ENCODE results near the gene GRIK2.
A peak's percentile ranks its signal among the peaks of the same experiment; 100 is the strongest.

GRIK2 gene

GRCh38 chr6:101597693-101598092 is 204.2 kb downstream of the GRIK2 start:
- no peak for TF ChIP-seq CTCF (conservative IDR thresholded peaks at IDR 0.05; ENCODE audit: low read depth, low read length)
- no peak overlapping the region for H3K4me3 ChIP-seq (ENCODE audit: low read length)
- no peak for DNase-seq (ENCODE audit: low read depth)

- DNase-seq (ENCODE audit: low read depth), result no peak
- H3K4me3 ChIP-seq (ENCODE audit: low read length), result no peak overlapping the region
- no peak for TF ChIP-seq CTCF (conservative IDR thresholded peaks at IDR 0.05; ENCODE audit: low read depth, low read length)
Observed at GRCh38 chr6:101605426-101605825, 211.9 kb downstream of the GRIK2 start.

- peak; percentile 76 for DNase-seq (ENCODE audit: low read depth)
- TF ChIP-seq CTCF (conservative IDR thresholded peaks at IDR 0.05; ENCODE audit: low read depth, low read length), result no peak
- H3K4me3 ChIP-seq (ENCODE audit: low read length), result no peak overlapping the region
Observed at GRCh38 chr6:101605874-101606273, 212.4 kb downstream of the GRIK2 start.

- H3K4me3 ChIP-seq (ENCODE audit: low read length), result no peak overlapping the region
- no peak for TF ChIP-seq CTCF (conservative IDR thresholded peaks at IDR 0.05; ENCODE audit: low read depth, low read length)
- no peak for DNase-seq (ENCODE audit: low read depth)
Observed at GRCh38 chr6:101607111-101607690, 213.7 kb downstream of the GRIK2 start.

- no peak for DNase-seq (ENCODE audit: low read depth)
- no peak for TF ChIP-seq CTCF (conservative IDR thresholded peaks at IDR 0.05; ENCODE audit: low read depth, low read length)
- no peak overlapping the region for H3K4me3 ChIP-seq (ENCODE audit: low read length)
Observed at GRCh38 chr6:101608703-101609102, 215.2 kb downstream of the GRIK2 start.

GRCh38 chr6:101613556-101613955 is 220.0 kb downstream of the GRIK2 start:
- DNase-seq (ENCODE audit: low read depth), result no peak
- TF ChIP-seq CTCF (conservative IDR thresholded peaks at IDR 0.05; ENCODE audit: low read depth, low read length), result no peak
- no peak overlapping the region for H3K4me3 ChIP-seq (ENCODE audit: low read length)

- peak; percentile 98 for DNase-seq (ENCODE audit: low read depth)
- no peak overlapping the region for H3K4me3 ChIP-seq (ENCODE audit: low read length)
- no peak for TF ChIP-seq CTCF (conservative IDR thresholded peaks at IDR 0.05; ENCODE audit: low read depth, low read length)
Observed at GRCh38 chr6:101614774-101615173, 221.3 kb downstream of the GRIK2 start.
